ENCODE results near the gene IFI27.

IFI27 gene

DNA sequence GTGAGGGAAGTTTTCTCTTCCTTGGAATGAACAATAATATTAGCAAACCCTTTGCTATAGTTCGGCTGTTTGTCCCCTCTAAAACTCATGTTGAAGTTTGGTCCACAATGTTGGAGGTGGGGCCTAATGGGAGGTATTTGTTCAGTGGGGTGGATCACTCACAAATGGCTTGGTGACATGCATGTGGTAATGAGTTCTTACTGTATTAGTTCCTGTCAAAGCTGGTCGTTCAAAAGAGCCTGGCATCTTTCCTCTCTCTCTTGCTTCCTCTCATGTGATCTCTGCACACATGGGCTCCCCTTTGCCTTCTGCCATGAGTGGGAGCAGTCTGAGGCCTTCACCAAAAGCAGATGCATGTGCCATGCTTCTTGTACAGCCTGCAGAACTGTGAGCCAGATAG lies 50.5 kb downstream of the IFI27 start:
- DNase-seq, result no peak

DNA sequence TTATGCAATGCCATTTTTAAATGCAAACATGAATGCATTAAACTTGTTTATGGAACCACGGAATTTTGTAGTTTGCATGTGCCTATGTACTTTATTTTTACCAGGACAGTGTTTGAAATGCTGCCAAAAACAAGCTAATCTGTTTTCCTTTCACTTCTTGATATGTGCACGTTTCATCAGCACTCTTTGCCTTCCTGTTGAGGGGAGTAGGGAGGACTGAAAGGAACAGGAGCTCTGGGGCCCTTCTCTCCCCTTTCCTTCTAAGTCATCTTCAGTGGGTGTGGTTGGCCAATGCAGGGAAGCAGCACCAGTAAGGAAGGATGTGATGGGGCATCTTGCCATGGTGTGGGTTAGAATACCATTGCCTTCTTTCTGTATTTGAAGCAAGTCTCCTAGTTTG lies 51.4 kb downstream of the IFI27 start:
- no peak for DNase-seq

DNA sequence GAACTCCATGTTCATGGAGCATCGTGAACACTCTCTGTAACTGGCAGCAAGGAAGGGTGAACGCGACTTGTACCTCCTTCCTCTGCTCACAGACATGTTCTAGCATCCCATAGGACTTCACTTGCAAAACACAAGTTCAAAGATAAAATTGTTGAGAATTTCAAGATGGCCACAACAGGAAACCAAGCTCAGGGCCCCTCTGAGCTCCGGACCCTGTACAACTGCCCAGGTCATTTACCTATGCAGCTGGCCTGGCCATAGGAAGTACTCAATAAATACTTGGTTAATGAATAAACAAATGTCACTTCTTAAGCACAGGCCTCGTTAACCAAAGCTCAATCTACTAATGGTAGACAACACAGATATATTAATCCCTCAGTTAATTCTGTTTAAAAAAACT lies 51.9 kb downstream of the IFI27 start:
- no peak for DNase-seq

- no peak for DNase-seq
These were observed 53.3 kb downstream of the IFI27 start for GRCh38 chr14:94163796-94164195.

- DNase-seq, result no peak
These were observed 54.3 kb downstream of the IFI27 start for GRCh38 chr14:94164685-94165431.

DNA sequence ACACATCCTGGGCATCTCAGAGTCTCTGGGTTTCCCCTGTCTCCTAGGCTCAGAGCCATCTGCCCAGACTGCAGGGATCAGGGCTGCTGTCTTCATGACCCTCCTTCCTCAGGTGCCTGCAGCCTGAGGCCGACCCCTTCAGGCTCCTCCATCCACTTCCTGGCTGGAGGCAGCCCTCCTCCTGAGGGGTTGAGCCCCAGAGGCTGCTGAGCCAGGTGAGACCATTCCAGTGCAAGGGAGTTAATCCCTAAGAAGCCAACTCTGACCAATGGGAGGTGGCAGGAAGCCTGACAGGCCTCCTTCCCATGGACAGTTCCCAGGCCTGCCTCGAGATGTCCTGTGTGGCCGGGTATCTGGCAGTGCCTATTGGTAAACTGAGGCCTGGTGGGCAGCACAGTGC lies 55.2 kb downstream of the IFI27 start:
- no peak for DNase-seq
